OCI-LY1 (cell line): Measurements from ENCODE around the gene VPS4A.

ENCODE experiments used
- CTCF ChIP-seq: fragments of 200-600 bp; sonication (generic), shearing (Covaris generic); IDR thresholded peaks from 2 replicates; pipeline ENCODE4 v1.5.1; 2017; ENCODE audit warnings: mild to moderate bottlenecking, antibody characterized with exemption, low read length, moderate library complexity, mixed read lengths
- EZH2 ChIP-seq: fragments of 200-600 bp; sonication (generic), shearing (Covaris generic); IDR thresholded peaks from 2 replicates; pipeline ENCODE4 v1.8.0; 2017; ENCODE audit warnings: borderline replicate concordance, mixed run types, mild to moderate bottlenecking, antibody characterized with exemption, low read length, moderate library complexity, mixed read lengths

- TF ChIP-seq CTCF (no peak), EZH2 (no peak)
Observed at GRCh38 chr16:69318911-69319289, 7.8 kb downstream of the VPS4A start.
